H1 (cell line): ENCODE data around the gene STAM2. TPM values are rescaled to one million over a fixed set of nuclear protein-coding genes. Genes with fewer than 3 reads are reported as not detected.

ENCODE experiments used
- ASH2L ChIP-seq: fragments of 200-600, 300-600 bp; sonication (generic); IDR thresholded peaks from one replicate; pipeline ENCODE4 v1.7.1; 2017; ENCODE audit warnings: low read length
- CBX5 ChIP-seq: fragments of 300-800, 300-1000 bp; sonication (generic); IDR thresholded peaks from 2 replicates; pipeline ENCODE4 v1.7.1; 2016; ENCODE audit warnings: antibody characterized with exemption, low read length, low read depth
- CEBPB ChIP-seq: IDR thresholded peaks from 2 replicates; pipeline ENCODE4 v1.6.1; 2012; ENCODE audit warnings: low read depth, low read length
- CHD2 ChIP-seq: IDR thresholded peaks from 2 replicates; pipeline ENCODE4 v1.6.1; 2012; ENCODE audit warnings: low read length, improper control_type of control experiment
- CTBP2 ChIP-seq: IDR thresholded peaks from 2 replicates; pipeline ENCODE4 v1.7.0; 2011; ENCODE audit warnings: borderline replicate concordance, mild to moderate bottlenecking, moderate library complexity, mixed read lengths, low read length; ENCODE audit not compliant: insufficient read depth, insufficient read length
- CTCF ChIP-seq, 3 experiments: IDR thresholded peaks; 1 replicate in 2 of 3; 2 replicates in 1 of 3; pipeline versions ENCODE4 v1.5.1 to v1.6.1; 2011; ENCODE audit warnings: low read length in 3 of 3, mild to moderate bottlenecking in 3 of 3, inconsistent platforms in 2 of 3, low read depth in 1 of 3, moderate library complexity in 1 of 3; ENCODE audit not compliant: insufficient read depth in 1 of 3; ENCODE audit errors: control extremely low read depth in 1 of 3
- EGR1 ChIP-seq: IDR thresholded peaks from 2 replicates; pipeline ENCODE4 v1.6.1; 2011; ENCODE audit warnings: low read depth, low read length, borderline replicate concordance
- EZH2 ChIP-seq: fragments of 200-600 bp; sonication (generic); IDR thresholded peaks from 2 replicates; pipeline ENCODE4 v1.7.1; 2012; ENCODE audit warnings: low read depth, mild to moderate bottlenecking, moderate library complexity, low read length, inconsistent platforms; ENCODE audit not compliant: severe bottlenecking
- JUN ChIP-seq: IDR thresholded peaks from 2 replicates; pipeline ENCODE4 v1.6.1; 2011; ENCODE audit warnings: low read depth, mild to moderate bottlenecking, improper control_type of control experiment, low read length
- KDM4A ChIP-seq: IDR thresholded peaks from one replicate; pipeline ENCODE4 v1.7.1; 2012; ENCODE audit warnings: low read depth, mild to moderate bottlenecking, moderate library complexity, low read length, inconsistent platforms; ENCODE audit not compliant: severe bottlenecking
- KDM5A ChIP-seq: fragments of 200-600 bp; IDR thresholded peaks from 2 replicates; pipeline ENCODE4 v1.7.1; 2012; ENCODE audit warnings: mild to moderate bottlenecking, low read length, inconsistent platforms, mixed read lengths
- MAFK ChIP-seq: IDR thresholded peaks from 2 replicates; pipeline ENCODE4 v1.6.1; 2012; ENCODE audit warnings: low read depth, mild to moderate bottlenecking, improper control_type of control experiment, low read length
- NANOG ChIP-seq: IDR thresholded peaks from 2 replicates; pipeline ENCODE4 v1.6.1; 2011; ENCODE audit warnings: low read length, low read depth, mild to moderate bottlenecking, inconsistent platforms; ENCODE audit not compliant: insufficient read depth, poor library complexity, severe bottlenecking
- NRF1 ChIP-seq: IDR thresholded peaks from 2 replicates; pipeline ENCODE4 v1.6.1; 2011; ENCODE audit warnings: mild to moderate bottlenecking, low read depth, low read length, improper control_type of control experiment
- PHF8 ChIP-seq: fragments of 200-600 bp; sonication (generic); conservative IDR thresholded peaks from 2 replicates; pipeline ENCODE4 v1.7.1; 2012; ENCODE audit warnings: low read depth, mild to moderate bottlenecking, inconsistent platforms, low read length, moderate library complexity
- RFX5 ChIP-seq: IDR thresholded peaks from 2 replicates; pipeline ENCODE4 v1.6.1; 2011; ENCODE audit warnings: low read depth, low read length, improper control_type of control experiment, borderline replicate concordance
- SAP30 ChIP-seq: fragments of 300-600 bp; sonication (generic); IDR thresholded peaks from 2 replicates; pipeline ENCODE4 v1.7.1; 2012; ENCODE audit warnings: low read length, moderate library complexity, mild to moderate bottlenecking, inconsistent platforms; ENCODE audit not compliant: insufficient read depth, insufficient replicate concordance
- SP1 ChIP-seq: IDR thresholded peaks from 2 replicates; pipeline ENCODE4 v1.6.1; 2011; ENCODE audit warnings: low read depth, low read length
- TEAD4 ChIP-seq: IDR thresholded peaks from 2 replicates; pipeline ENCODE4 v1.6.1; 2012; ENCODE audit warnings: low read depth, low read length, inconsistent platforms, mixed read lengths
- USF2 ChIP-seq: IDR thresholded peaks from 2 replicates; pipeline ENCODE4 v1.6.1; 2011; ENCODE audit warnings: low read length, improper control_type of control experiment
- polyA plus RNA-seq, 7 experiments: library from polyadenylated mRNA; depleted of rRNA in 3 of 7; stranded (reverse) in 5 of 7; unstranded in 2 of 7; fragments of >200 nt in 5 of 7; fragments of 200-250 nt in 2 of 7; gene quantifications; 1 replicate in 5 of 7; 2 replicates in 1 of 7; 4 replicates in 1 of 7; pipeline versions ENCODE4 v1.2.1 to v1.2.3, GENCODE V29; 2011 to 2013; ENCODE audit warnings: missing spikeins in 2 of 7, mixed read lengths in 2 of 7
- total RNA-seq: library from RNA; stranded (reverse); fragmentation: NEBNext Ultra II Directional; extraction: Animal tissue kit (Norgen Biotek cat#: 25700); gene quantifications from 2 replicates; pipeline ENCODE4 v1.2.1, GENCODE V29; 2021

The STAM2 gene
- total and polyA plus RNA-seq, 2 of the 8 experiments (the other 6 are each of a cell fraction or from before 2014, with no cell fraction given): 5.4 to 9.4 TPM

- TF ChIP-seq KDM4A: peak; percentile 87
- no peak for TF ChIP-seq CTBP2
- TF ChIP-seq JUN: no peak
- TF ChIP-seq CBX5: no peak
- no peak; the same call in 1 of the 2 replicates for TF ChIP-seq CHD2
- no peak for TF ChIP-seq CEBPB
- TF ChIP-seq PHF8: peak; percentile 83
- no peak; the same call in 1 of the 2 replicates for TF ChIP-seq MAFK
- no peak for TF ChIP-seq RFX5
- peak; percentile 97 for TF ChIP-seq ASH2L
- TF ChIP-seq SP1: no peak
- TF ChIP-seq TEAD4: 0 out of 2 replicates have a peak, but pooled peaks have one; percentile 6
- no peak for TF ChIP-seq NANOG
- peak; percentile 17; the same call in 1 of the 2 replicates for TF ChIP-seq EGR1
- no peak for TF ChIP-seq EZH2
- no peak; the same call in 1 of the 2 replicates for TF ChIP-seq KDM5A
- TF ChIP-seq NRF1: no peak
- TF ChIP-seq SAP30: peak; percentile 95
- TF ChIP-seq USF2: no peak
- peak; percentile 89 to 93 (median 89) for TF ChIP-seq CTCF (IDR thresholded peaks at IDR 0.05; ENCODE audit: control extremely low read depth in 1 of 3, insufficient read depth in 1 of 3, low read depth in 1 of 3, low read length in 3 of 3)
Observed at GRCh38 chr2:152175368-152176112, at the start of gene STAM2 (continued).
